ENCODE data around the gene SPATA19.

Gene SPATA19

GRCh38 chr11:133816146-133816870 lies 29.0 kb downstream of the SPATA19 start:
- TF ChIP-seq FOXM1 (IDR thresholded peaks at IDR 0.05; ENCODE audit: borderline replicate concordance, low read depth): no peak
- no peak for TF ChIP-seq YY1 (IDR thresholded peaks at IDR 0.05; ENCODE audit: low read depth)
- TF ChIP-seq TEAD4 (IDR thresholded peaks at IDR 0.05): no peak
- no peak for TF ChIP-seq EGR1 (IDR thresholded peaks at IDR 0.05)
- TF ChIP-seq CREB1 (IDR thresholded peaks at IDR 0.05; ENCODE audit: low read depth): no peak
- TF ChIP-seq USF1 (IDR thresholded peaks at IDR 0.05): no peak
- no peak for TF ChIP-seq RAD21 (IDR thresholded peaks at IDR 0.05; ENCODE audit: low read depth)
- TF ChIP-seq MAX (IDR thresholded peaks at IDR 0.05): no peak
- TF ChIP-seq, protein P1, sequence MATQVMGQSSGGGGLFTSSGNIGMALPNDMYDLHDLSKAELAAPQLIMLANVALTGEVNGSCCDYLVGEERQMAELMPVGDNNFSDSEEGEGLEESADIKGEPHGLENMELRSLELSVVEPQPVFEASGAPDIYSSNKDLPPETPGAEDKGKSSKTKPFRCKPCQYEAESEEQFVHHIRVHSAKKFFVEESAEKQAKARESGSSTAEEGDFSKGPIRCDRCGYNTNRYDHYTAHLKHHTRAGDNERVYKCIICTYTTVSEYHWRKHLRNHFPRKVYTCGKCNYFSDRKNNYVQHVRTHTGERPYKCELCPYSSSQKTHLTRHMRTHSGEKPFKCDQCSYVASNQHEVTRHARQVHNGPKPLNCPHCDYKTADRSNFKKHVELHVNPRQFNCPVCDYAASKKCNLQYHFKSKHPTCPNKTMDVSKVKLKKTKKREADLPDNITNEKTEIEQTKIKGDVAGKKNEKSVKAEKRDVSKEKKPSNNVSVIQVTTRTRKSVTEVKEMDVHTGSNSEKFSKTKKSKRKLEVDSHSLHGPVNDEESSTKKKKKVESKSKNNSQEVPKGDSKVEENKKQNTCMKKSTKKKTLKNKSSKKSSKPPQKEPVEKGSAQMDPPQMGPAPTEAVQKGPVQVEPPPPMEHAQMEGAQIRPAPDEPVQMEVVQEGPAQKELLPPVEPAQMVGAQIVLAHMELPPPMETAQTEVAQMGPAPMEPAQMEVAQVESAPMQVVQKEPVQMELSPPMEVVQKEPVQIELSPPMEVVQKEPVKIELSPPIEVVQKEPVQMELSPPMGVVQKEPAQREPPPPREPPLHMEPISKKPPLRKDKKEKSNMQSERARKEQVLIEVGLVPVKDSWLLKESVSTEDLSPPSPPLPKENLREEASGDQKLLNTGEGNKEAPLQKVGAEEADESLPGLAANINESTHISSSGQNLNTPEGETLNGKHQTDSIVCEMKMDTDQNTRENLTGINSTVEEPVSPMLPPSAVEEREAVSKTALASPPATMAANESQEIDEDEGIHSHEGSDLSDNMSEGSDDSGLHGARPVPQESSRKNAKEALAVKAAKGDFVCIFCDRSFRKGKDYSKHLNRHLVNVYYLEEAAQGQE (IDR thresholded peaks at IDR 0.05; ENCODE audit: low read depth): no peak
- TF ChIP-seq TCF12 (IDR thresholded peaks at IDR 0.05; ENCODE audit: low read depth): no peak
- no peak for TF ChIP-seq NFIC (IDR thresholded peaks at IDR 0.05)
- no peak for TF ChIP-seq CEBPB (IDR thresholded peaks at IDR 0.05)
- no peak for TF ChIP-seq ZBTB7A (IDR thresholded peaks at IDR 0.05; ENCODE audit: low read depth)
- no peak for TF ChIP-seq EP300 (IDR thresholded peaks at IDR 0.05; ENCODE audit: borderline replicate concordance)
- no peak for TF ChIP-seq TAF1 (IDR thresholded peaks at IDR 0.05; ENCODE audit: low read depth)

DNA sequence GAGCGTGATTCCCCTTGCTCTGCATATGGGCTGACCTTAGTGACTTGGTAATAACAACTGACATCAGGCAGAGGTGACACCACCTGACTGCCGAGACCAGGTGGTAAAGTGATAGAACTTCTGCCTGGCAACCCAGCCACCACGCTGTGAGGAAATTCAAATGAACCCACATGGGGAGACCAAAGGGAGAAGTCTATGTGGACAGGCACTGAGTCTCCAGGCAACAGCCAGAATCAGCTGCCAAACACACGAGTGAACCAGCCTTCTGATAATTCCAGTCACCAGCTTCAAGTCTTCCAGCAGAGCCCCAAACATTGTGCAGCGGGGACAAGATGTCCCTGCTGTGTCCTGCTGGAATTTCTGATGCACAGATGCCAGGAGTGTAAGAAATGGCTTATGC lies 29.7 kb downstream of the SPATA19 start:
- no peak for TF ChIP-seq FOXM1 (IDR thresholded peaks at IDR 0.05; ENCODE audit: borderline replicate concordance, low read depth)
- no peak for TF ChIP-seq MAX (IDR thresholded peaks at IDR 0.05)
- TF ChIP-seq, protein P1 (IDR thresholded peaks at IDR 0.05; ENCODE audit: low read depth): no peak
- TF ChIP-seq CEBPB (IDR thresholded peaks at IDR 0.05): no peak
- TF ChIP-seq CREB1 (IDR thresholded peaks at IDR 0.05; ENCODE audit: low read depth): no peak
- no peak for TF ChIP-seq YY1 (IDR thresholded peaks at IDR 0.05; ENCODE audit: low read depth)
- TF ChIP-seq TEAD4 (IDR thresholded peaks at IDR 0.05): no peak
- no peak for TF ChIP-seq ZBTB7A (IDR thresholded peaks at IDR 0.05; ENCODE audit: low read depth)
- TF ChIP-seq TCF12 (IDR thresholded peaks at IDR 0.05; ENCODE audit: low read depth): no peak
- TF ChIP-seq NFIC (IDR thresholded peaks at IDR 0.05): no peak
- no peak for TF ChIP-seq RAD21 (IDR thresholded peaks at IDR 0.05; ENCODE audit: low read depth)
- no peak for TF ChIP-seq TAF1 (IDR thresholded peaks at IDR 0.05; ENCODE audit: low read depth)

DNA sequence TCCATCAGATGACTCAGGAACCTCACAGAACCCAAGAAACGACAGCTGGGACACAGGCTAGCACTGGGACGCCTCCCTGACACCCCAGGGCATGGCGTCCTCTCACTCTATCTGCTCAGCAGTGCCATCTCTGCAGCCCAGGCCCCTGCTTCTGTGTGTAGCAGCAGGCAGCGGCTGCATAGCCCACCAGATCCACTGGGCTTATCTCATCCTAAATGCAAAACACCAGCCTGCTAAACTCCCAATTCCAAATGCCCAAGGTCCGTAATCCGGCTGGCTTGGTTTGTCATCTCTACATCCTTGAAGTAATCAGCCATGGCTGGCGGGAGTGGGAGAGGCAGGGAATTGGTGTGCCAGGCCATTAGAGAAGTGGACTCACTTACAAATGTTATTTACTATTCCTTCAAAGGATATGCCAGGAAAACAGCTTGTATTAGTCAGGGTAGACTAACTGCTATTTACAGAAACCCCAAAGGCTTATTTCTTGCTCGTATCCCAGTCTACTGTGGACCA lies 30.7 kb downstream of the SPATA19 start:
- TF ChIP-seq RAD21 (IDR thresholded peaks at IDR 0.05; ENCODE audit: low read depth) (no peak), USF1 (IDR thresholded peaks at IDR 0.05) (no peak), MAX (IDR thresholded peaks at IDR 0.05) (no peak), EGR1 (IDR thresholded peaks at IDR 0.05) (no peak), TAF1 (IDR thresholded peaks at IDR 0.05; ENCODE audit: low read depth) (no peak)

DNA sequence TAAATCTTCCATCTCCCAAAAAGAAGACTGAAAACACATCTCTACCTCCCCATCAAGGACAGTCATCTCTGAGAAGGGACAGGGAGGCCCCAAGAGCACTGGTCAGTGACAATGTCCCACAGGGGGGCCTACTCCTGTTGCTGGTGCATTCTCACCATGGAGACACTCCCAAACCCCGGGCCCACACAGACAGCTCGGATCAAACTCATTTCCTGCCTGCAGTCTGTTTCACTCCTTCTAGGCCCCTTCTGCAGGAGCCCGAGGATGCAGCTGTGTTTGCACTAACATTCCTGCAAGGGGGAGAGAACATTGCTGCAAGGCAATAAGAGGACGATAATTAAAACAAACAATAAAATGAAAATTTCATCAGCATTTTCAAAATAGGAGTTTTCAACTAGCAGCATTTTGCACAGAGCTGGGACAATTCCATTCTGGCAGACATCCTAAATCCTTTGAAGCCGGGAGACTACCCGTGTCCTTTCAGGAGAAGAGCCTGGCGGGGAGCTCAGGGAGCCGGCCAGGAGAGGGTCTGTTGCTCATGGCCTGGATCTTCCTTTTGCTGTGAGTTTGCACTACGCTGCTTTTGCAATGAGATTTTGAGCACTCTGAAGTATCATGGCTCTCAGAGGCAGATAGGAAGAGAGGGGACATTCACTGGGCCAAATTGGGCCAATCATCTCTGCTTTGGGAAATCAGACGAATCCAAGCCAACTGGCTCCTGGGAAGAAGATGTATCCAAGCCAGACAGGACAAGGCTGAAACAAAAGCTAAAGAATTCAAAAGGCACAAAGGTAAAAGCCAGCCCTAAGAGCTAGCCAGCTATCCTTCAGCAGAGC lies 33.2 kb downstream of the SPATA19 start:
- TF ChIP-seq FOXM1 (IDR thresholded peaks at IDR 0.05; ENCODE audit: borderline replicate concordance, low read depth) (no peak), TCF12 (IDR thresholded peaks at IDR 0.05; ENCODE audit: low read depth) (no peak), NFIC (IDR thresholded peaks at IDR 0.05) (no peak), EGR1 (IDR thresholded peaks at IDR 0.05) (no peak), USF1 (IDR thresholded peaks at IDR 0.05) (no peak), TEAD4 (IDR thresholded peaks at IDR 0.05) (no peak), ZBTB7A (IDR thresholded peaks at IDR 0.05; ENCODE audit: low read depth) (no peak)

DNA sequence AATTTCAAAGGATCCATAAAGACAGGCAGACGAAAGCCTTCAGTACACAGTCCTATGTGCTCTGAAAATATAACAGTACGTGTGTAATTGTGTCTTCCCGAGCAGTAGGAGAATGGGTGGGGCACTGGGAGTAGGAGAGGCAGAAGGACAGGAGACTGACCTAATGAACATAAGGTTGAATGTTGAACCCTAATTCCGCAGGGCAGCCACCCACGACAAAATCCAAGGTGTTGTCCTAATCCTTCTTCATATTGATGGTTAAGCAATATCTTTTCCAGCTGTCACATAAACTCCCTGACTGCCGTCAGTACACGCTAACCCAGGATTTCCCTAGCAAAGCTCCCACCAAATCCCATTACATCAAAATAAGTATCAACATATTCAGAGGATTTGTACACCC lies 34.5 kb downstream of the SPATA19 start:
- TF ChIP-seq MAX (IDR thresholded peaks at IDR 0.05) (no peak), TAF1 (IDR thresholded peaks at IDR 0.05; ENCODE audit: low read depth) (no peak), CREB1 (IDR thresholded peaks at IDR 0.05; ENCODE audit: low read depth) (no peak), EP300 (IDR thresholded peaks at IDR 0.05; ENCODE audit: borderline replicate concordance) (no peak), NFIC (IDR thresholded peaks at IDR 0.05) (no peak), EGR1 (IDR thresholded peaks at IDR 0.05) (no peak), FOXM1 (IDR thresholded peaks at IDR 0.05; ENCODE audit: borderline replicate concordance, low read depth) (no peak), ZBTB7A (IDR thresholded peaks at IDR 0.05; ENCODE audit: low read depth) (no peak), CEBPB (IDR thresholded peaks at IDR 0.05) (no peak), TCF12 (IDR thresholded peaks at IDR 0.05; ENCODE audit: low read depth) (no peak), USF1 (IDR thresholded peaks at IDR 0.05) (no peak), RAD21 (IDR thresholded peaks at IDR 0.05; ENCODE audit: low read depth) (no peak), TEAD4 (IDR thresholded peaks at IDR 0.05) (no peak), YY1 (IDR thresholded peaks at IDR 0.05; ENCODE audit: low read depth) (no peak)
- TF ChIP-seq, protein P1 (IDR thresholded peaks at IDR 0.05; ENCODE audit: low read depth): no peak
